ENCODE measurements around the gene SPDYE6.
"Not testable (repeated sequence)": the region's sequence is repeated elsewhere in the genome, so short reads cannot be mapped to it uniquely, and the experiment has no call there.

The SPDYE6 gene

GRCh38 chr7:102317231-102318059 is 38.8 kb downstream of the SPDYE6 start:
- DNase-seq: no peak

DNA sequence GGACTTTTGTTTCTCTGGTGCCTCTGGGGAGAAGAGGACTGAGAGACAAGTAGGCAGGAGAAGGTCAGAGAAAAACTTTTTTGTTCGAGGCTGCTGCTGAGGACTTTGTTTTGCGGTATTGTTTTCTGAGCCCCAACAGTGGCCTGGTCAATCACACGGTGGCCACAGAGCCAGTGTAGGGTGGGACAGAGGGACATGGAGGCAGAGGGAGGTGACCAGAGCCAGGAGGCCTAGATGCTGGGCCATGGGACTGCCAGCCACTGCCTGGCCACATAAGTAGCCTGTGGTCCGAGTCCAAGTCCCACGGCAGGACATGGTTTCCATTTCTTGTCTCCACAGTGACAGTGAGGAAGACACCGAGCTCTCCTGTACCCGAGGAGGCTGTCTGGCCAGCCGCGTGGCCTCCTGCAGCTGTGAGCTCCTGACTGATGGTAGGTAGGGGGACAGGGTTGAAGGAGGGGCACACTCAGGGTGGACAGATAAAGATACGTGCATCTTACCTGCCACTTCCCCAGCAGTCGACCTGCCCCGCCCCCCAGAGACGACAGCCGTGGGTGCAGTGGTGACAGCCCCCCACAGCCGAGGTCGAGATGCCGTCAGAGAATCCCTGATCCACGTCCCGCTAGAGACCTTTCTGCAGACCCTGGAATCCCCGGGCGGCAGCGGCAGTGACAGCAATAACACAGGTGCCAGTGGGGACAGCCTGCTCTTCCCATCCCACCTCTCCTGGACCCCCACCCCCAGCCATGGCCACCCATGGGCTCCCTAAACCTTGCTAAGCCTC is 42.1 kb downstream of the SPDYE6 start:
- DNase-seq: no peak

- DNase-seq: no peak
These were observed 43.9 kb downstream of the SPDYE6 start for GRCh38 chr7:102312317-102312716.

- no peak for DNase-seq
These were observed 45.8 kb downstream of the SPDYE6 start for GRCh38 chr7:102310414-102310815.

GRCh38 chr7:102306916-102307677 is 49.1 kb downstream of the SPDYE6 start:
- DNase-seq: no peak

DNA sequence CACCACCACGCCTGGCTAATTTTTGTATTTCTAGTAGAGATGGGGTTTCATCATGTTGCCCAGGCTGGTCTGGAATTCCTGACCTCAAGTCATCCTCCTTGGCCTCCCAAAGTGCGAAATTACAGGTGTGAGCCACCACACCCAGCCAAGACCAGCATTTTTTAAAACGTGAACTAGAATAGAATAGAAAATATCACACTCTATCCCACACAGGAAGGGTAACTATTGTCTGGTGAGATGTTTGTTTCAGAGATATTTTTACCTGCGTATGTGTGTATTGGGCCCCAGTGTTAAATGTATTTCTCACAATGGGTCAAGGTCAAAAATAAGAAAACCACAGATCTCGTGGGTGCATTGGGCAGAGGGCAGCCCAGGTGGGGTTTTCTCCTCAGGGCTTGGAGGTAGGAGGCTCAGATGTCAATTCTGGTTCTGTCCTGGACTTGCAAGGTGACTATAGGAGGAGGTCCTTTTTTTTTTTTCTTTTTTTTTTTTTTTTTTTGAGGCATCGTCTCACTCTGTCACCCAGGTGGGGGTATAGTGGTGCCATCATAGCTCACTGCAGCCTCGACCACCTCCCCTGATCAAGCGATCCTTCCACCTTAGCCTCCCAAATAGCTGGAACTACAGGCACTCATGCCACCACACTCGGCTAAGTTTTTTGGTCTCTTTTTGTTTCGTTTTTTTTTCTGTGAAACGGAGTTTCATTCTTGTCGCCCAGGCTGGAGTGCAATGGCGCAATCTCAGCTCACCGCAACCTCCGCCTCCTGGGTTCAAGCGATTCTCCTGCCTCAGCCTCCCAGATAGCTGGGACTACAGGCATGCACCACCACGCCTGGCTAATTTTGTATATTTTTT is 50.6 kb downstream of the SPDYE6 start:
- no peak for DNase-seq

DNA sequence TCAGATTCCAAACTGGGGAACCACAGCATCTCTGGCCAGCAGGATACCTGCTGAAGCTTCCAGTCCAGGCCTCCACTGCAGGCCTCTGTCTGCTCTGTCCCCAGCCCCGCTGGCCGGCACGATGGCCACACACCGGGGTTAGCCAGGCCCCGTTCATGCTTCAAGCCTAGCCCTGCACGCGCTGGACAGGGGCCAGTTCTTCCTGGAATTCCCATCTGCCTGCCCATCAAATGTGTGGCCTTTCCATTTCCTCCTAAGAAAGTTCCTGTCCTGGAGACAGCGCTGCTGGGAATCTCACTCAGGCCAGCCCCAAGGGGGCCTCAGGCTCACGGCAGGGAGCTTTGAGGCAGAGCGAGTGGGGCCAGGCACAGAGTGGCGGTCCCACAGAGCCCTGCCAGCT is 51.6 kb downstream of the SPDYE6 start:
- DNase-seq: no peak

GRCh38 chr7:102303669-102304422 is 52.4 kb downstream of the SPDYE6 start:
- DNase-seq: no peak

DNA sequence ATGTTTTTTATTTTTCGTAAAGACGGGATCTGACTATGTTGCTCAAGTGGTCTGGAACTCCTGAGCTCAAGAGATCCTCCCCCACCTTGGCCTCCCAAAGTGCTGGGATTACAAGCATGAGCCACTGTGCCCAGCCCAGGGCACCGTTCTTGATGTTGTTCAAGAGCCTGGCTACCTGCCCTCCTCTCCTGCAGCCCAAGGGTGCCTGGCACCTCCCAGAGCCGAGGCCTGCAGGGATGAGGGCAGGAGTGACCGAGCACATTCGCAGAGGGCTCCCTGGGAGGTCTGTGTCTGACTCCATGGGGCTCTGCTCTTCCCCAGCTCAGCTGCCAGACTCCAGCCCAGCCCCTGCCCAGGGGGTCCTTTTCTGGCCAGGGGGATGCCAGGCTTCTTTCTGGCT is 54.2 kb downstream of the SPDYE6 start:
- no peak for DNase-seq

DNA sequence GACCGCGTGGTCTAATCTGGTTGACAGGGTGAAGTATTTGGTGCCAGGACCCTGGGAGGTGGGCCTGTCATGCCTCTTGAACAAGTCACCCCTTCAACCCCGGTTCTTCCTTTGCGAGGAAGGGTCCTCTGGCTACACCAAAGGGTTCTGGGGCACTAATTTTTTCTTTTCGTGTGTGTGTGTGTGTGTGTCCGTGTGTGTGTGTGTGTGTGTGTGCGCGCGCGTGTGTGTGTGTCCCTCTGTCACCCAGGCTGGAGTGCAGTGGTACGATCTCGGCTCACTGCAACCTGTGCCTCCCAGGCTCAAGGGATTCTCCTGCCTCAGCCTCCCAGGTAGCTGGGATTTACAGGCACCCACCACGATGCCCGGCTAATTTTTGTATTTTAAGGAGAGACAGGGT is 54.9 kb downstream of the SPDYE6 start:
- DNase-seq: not testable (repeated sequence)

- DNase-seq: no peak
These were observed 55.5 kb downstream of the SPDYE6 start for GRCh38 chr7:102300643-102301221.

DNA sequence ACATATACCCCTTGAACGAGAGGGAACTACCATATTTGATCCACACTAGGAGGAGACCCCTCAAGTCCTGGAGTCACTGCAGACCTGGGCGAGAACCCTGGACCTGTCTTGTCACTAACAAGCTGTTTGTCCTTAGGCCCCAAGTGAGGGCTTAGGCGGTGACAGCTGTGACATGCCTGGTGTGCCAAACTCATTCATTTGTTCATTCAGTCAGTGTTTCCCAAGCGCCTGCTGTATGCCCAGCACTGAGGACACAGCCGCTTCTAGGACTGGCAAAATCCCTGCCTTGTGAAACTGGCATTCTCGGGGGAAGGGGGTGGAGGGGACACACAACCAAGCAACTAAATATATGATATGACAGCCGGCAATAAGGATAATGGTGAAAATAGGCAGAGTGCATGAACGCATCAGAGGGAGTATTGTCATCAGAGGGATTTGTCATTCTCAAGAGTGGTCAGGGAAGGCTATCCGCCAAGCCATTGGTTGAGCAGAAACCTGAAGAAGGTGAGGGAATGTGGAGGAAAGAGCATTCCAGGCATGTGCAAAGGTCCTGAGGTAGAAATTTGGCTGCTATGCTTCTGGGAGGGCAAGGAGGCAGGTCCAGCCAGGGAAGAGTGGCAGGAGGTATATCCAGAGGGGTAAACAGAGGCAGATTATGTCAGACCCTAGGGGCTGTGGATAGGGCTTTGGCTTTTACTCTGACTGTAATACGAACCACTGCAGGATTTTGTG is 58.6 kb downstream of the SPDYE6 start:
- DNase-seq: no peak

GRCh38 chr7:102296514-102296913 is 59.7 kb downstream of the SPDYE6 start:
- no peak for DNase-seq

DNA sequence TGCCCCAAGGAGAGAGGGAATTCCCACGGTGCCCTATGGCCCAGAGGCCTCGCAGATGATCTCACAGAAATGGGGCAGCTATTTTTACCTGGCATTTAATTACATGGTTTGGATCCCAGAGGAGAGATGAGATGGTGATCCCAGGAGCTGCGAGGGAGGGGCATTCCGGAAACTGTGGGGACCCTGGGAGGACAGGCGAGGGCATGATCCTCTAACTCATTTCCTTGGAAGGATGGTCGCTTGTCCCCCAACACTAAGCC is 60.1 kb downstream of the SPDYE6 start:
- DNase-seq: no peak

Measured in activated CD8-positive, alpha-beta memory T cell treated with anti-CD3 and anti-CD28 coated beads, Interleukin-2, amount 50 U/mL, for 4 hours (primary cell).